GM19455 (cell line): ENCODE results near the gene DDR2.
"Not testable (repeated sequence)": the region's sequence is repeated elsewhere in the genome, so short reads cannot be mapped to it uniquely, and the experiment has no call there.

Experiments used
- ATAC-seq: cut with Tn5 transposase; IDR thresholded peaks from one replicate; pipeline ENCODE4 v1.9.1; 2021; ENCODE audit not compliant: unreplicated experiment

Gene DDR2

GRCh38 chr1:162753998-162754585, 121.8 kb downstream of the DDR2 start:
- ATAC-seq, result no peak

- ATAC-seq, result no peak
Measured at GRCh38 chr1:162755306-162755705, 123.0 kb downstream of the DDR2 start.

DNA sequence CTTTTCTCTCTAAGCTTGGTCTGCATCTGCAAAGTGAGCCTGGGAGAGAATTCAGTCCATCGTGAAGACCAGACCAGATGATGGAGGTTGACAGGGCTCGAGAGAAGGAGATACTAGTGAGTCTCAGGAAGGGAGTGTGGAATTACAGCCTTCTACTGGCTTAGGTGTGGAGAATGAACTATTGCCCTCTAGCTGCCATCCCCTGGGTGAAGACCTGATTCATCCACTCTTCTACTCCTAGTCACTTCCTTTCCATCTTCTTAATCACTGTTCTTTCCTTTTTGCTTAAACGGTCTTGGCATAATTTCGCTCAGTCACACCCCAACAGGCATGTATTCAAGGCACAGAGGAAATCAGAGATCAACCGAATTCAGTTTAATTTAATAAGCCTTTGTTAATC, 124.3 kb downstream of the DDR2 start:
- ATAC-seq, result no peak

- no peak for ATAC-seq
Measured at GRCh38 chr1:162757476-162757875, 125.2 kb downstream of the DDR2 start.

DNA sequence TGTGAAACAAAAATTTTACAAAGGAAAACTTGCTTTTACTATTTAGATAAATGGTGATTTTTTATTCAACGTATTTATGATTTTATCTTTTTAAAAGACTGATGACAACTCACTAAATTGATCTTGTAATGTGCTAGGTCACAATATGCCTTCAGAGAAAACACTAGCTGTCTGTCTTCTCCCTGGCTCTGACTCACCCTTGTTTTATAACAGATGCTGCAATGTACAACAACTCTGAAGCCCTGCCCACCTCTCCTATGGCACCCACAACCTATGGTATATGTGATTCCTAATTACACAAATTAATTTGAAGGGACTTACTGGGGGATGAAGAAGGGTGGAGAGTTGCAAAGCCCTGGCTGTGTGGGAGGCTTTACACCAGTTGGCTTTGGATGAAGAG, 133.5 kb downstream of the DDR2 start:
- no peak for ATAC-seq

- no peak for ATAC-seq
Measured at GRCh38 chr1:162772571-162773154, 140.4 kb downstream of the DDR2 start.

- ATAC-seq, result no peak
Measured at GRCh38 chr1:162774007-162774406, 141.7 kb downstream of the DDR2 start.

DNA sequence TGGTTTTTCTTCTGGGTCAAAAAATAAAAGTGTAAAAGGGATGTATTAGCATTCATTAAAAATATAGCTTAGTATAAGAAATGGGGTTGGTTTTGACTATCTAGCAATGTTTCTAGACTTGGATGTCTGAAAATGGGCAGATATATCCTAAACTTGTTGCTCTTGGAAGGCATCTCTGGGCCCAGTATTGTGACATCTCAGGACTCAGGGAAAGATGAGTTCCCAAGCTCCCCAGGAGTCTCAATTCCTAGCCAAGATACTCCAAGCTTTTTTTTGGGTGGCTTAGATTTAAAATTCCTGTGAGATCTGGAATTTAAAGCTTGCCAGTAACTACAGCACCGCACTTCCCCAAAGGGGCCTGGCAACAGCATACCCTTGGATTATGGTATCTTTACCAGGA, 146.8 kb downstream of the DDR2 start:
- ATAC-seq, result no peak

DNA sequence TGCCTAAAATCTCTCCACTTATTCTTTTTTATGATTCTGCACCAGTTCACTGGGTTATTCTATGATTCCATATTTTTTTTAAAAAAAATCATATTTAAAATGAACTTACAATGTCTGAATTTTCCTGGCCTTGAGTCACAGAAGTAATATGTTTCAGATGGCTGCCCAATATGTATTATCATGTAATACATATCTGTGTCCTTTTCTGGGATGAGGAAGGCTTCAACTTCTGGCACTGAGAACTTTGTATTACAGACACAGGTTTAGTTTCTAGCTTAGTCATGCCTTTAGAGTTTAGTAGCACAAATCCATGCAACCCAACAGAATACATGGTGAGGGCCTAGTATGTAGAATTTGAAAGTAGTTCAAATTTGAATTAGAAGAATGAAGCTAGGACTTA, 150.4 kb downstream of the DDR2 start:
- no peak for ATAC-seq

DNA sequence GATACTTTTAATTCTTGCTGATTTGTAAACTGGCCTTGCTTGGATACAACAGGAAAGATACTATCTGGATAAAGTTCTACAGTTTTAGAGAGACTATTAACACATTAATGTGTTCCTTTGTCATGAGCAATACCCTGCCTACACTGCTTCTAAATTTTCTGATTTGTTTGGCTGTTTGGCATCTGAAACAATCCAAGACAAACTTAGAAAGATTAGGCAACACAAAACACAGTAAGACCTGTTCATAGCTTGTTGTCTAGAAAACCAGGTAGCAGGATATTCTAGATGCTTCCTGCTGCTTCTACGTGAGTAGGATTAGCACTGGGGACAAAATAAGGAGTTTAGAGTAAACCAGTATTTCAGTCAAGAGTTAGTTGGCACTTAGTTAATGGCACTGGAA, 152.7 kb downstream of the DDR2 start:
- not testable (repeated sequence) for ATAC-seq

DNA sequence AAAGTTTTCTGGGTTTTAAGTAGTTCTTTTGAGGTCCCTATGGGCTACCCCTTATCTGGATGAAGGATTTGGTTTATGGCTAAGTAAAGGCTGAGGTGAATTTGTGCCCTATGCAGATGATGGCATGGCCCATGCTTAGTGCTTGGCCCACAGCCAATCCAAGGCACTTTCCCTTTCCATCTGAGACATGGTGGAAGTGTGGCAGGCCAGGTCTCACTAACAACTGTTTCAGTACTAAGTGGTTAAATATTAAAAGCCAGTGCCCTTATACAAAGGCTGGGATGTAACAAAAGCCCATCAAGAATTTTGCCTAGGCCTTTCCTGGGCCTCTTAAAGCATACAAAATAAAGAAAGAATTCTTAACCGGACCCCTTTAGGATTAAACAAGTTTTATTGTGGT, 156.5 kb downstream of the DDR2 start:
- not testable (repeated sequence) for ATAC-seq

GRCh38 chr1:162790303-162790984, 158.2 kb downstream of the DDR2 start, which contains the start of gene HSD17B7:
TSS of gene HSD17B7 (plus strand) at chr1:162790702. CDS start at chr1:162790801, 99 bp downstream.
- peak; percentile 99 for ATAC-seq

- not testable (repeated sequence) for ATAC-seq
Measured at GRCh38 chr1:162790985-162791357, 158.7 kb downstream of the DDR2 start.

- ATAC-seq, result not testable (repeated sequence)
Measured at GRCh38 chr1:162794284-162794683, 162.0 kb downstream of the DDR2 start.

DNA sequence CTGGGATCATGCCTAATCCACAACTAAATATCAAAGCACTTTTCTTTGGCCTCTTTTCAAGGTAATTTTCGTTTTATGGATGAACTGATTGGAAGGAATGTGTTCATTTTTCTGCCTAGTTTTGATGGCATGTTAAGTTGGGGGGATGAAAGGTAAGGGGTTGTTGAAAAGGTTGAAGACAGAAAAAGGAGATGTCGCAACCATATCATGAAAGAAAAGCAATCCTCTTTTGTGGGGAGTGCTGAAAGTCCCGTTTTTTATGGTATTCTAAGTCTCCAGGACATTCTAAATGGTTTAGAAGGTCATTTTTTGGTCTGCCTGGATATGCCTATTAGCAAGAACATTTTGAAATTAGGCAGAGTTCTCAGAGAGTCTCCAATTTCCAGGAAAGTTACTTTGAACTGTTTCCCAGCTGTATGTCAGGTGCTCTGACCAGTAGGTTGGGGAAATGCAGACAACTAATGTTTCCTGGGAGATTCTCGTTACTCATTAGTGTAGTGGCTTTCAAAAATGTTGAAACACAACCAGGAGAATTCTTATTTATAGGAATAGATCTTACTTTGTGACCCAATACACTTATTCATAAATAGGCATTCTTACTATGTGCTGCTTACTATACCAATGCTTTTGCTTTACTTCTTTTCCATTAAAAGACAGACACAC, 164.5 kb downstream of the DDR2 start:
- not testable (repeated sequence) for ATAC-seq

DNA sequence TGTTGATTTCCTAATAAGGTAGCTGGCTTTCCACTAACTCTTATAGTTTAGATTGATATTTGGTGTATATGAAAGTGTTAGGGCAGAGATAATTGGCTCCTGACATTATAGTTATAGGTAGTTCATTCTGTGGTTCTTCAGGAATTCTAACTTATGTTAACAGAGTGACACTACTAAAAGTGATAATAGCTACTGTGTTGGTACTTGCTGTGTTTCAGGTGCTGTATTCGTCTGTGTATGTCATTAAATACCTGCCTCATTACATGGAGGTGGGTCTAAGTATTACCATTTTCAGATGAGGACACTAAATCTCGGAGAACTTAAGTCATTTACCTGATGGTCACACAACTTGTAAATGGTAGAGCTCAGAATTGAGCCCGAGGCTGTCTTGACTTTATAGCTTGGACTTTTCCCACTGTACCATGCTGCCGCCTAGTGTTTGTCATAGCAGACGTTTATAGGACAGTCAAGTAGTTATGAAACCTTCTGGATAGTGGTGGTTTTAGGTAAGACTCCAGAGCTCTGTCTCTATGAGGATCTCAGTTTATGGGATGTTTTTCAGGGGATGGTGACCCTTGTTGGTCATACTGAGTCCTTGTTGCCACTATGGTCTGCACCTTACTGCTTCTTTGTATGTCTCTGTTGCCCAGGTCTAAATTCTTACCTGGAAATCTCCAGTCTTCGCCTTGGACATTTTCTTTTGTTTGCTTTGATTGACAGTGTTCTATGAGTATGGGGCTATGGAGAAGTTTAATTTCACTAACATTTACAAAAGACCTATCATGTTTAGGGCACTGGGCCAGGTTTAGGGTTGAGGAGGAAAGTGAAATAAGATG, 167.9 kb downstream of the DDR2 start:
- ATAC-seq, result not testable (repeated sequence)

DNA sequence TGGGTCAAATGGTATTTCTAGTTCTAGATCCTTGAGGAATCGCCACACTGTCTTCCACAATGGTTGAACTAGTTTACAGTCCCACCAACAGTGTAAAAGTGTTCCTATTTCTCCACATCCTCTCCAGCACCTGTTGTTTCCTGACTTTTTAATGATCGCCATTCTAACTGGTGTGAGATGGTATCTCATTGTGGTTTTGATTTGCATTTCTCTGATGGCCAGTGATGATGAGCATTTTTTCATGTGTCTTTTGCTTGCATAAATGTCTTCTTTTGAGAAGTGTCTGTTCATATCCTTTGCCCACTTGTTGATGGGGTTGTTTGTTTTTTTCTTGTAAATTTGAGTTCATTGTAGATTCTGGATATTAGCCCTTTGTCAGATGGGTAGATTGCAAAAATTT, 175.2 kb downstream of the DDR2 start:
- not testable (repeated sequence) for ATAC-seq

GRCh38 chr1:162812357-162812756, 180.1 kb downstream of the DDR2 start:
- not testable (repeated sequence) for ATAC-seq

- not testable (repeated sequence) for ATAC-seq
Measured at GRCh38 chr1:162818136-162818535, 185.9 kb downstream of the DDR2 start.

- ATAC-seq, result not testable (repeated sequence)
Measured at GRCh38 chr1:162818666-162819065, 186.4 kb downstream of the DDR2 start.
